ENCODE results near the gene STRA8. TPM values are rescaled to one million over a fixed set of nuclear protein-coding genes. Genes with fewer than 3 reads are reported as not detected.

Gene STRA8
- total RNA-seq, 1 donor from 2014 or later: not detected

- no peak for TF ChIP-seq CTCF (IDR thresholded peaks at IDR 0.05)
- intact Hi-C loops (cut with DNase I): loop anchor here (2.0 to 5.0 kb wide), 2 partner anchors 43 to 82 kb away; partner anchors contain the start of genes CYREN and WDR91
- H3K36me3 ChIP-seq: no peaks in the 10 kb centered on the region
- peak overlapping the region in 1 of 2 donors; percentile 2 for H3K4me3 ChIP-seq
- H3K27me3 ChIP-seq: no peaks in the 10 kb centered on the region
- no peaks in the 10 kb centered on the region for H3K9me3 ChIP-seq
- peak; percentile 65 to 92 for DNase-seq (ENCODE audit: low spot score in 2 of 2)
- H3K4me1 ChIP-seq: peaks cover 11 to 20% of the 10 kb centered on the region in 2 donors
- peak overlapping the region; percentile 83 to 84 for H3K27ac ChIP-seq
These were observed 20.5 kb downstream of the STRA8 start for GRCh38 chr7:135253851-135254771.

GRCh38 chr7:135257790-135258189 is 24.2 kb downstream of the STRA8 start:
- intact Hi-C loops (cut with DNase I): no loop called here
- H3K27ac ChIP-seq: no peak overlapping the region
- H3K9me3 ChIP-seq: no peaks in the 10 kb centered on the region
- TF ChIP-seq CTCF (IDR thresholded peaks at IDR 0.05): no peak
- no peaks in the 10 kb centered on the region for H3K36me3 ChIP-seq
- no peak overlapping the region for H3K4me3 ChIP-seq
- peaks cover 11 to 26% of the 10 kb centered on the region in 2 donors for H3K4me1 ChIP-seq
- no peaks in the 10 kb centered on the region for H3K27me3 ChIP-seq
- DNase-seq (ENCODE audit: low spot score in 2 of 2): peak in 1 of 2 donors; percentile 15

- Histone ChIP-seq H3K4me1 (peaks cover 7 to 19% of the 10 kb centered on the region in 2 donors), H3K9me3 (no peaks in the 10 kb centered on the region), H3K36me3 (no peaks in the 10 kb centered on the region), H3K27me3 (no peaks in the 10 kb centered on the region), H3K27ac (no peak overlapping the region), H3K4me3 (no peak overlapping the region)
- intact Hi-C loops (cut with DNase I): no loop called here
- DNase-seq (ENCODE audit: low spot score in 2 of 2): peak in 1 of 2 donors; percentile 49
- TF ChIP-seq CTCF (IDR thresholded peaks at IDR 0.05): no peak
These were observed 24.9 kb downstream of the STRA8 start for GRCh38 chr7:135258585-135258984.

- no peak for TF ChIP-seq CTCF (IDR thresholded peaks at IDR 0.05)
- Histone ChIP-seq H3K27me3 (no peaks in the 10 kb centered on the region), H3K4me3 (no peak overlapping the region), H3K36me3 (no peaks in the 10 kb centered on the region), H3K4me1 (peaks cover under 1 to 10% of the 10 kb centered on the region in 2 donors), H3K27ac (no peak overlapping the region), H3K9me3 (no peaks in the 10 kb centered on the region)
- intact Hi-C loops (cut with DNase I): no loop called here
- DNase-seq (ENCODE audit: low spot score in 2 of 2): peak in 1 of 2 donors; percentile 28
These were observed 26.1 kb downstream of the STRA8 start for GRCh38 chr7:135259702-135260101.

- no peak overlapping the region for H3K27ac ChIP-seq
- H3K27me3 ChIP-seq: no peaks in the 10 kb centered on the region
- H3K36me3 ChIP-seq: no peaks in the 10 kb centered on the region
- H3K4me1 ChIP-seq: peaks cover 0 to 6% of the 10 kb centered on the region in 2 donors
- peak in 1 of 2 donors; percentile 9 for DNase-seq (ENCODE audit: low spot score in 2 of 2)
- H3K4me3 ChIP-seq: no peak overlapping the region
- peaks cover 0 to under 1% of the 10 kb centered on the region in 2 donors for H3K9me3 ChIP-seq
- intact Hi-C loops (cut with DNase I): no loop called here
- no peak for TF ChIP-seq CTCF (IDR thresholded peaks at IDR 0.05)
These were observed 26.8 kb downstream of the STRA8 start for GRCh38 chr7:135260470-135260869.
